Endothelial cell (in vitro differentiated cells): Measurements from ENCODE around the gene PLA2G3. TPM values are rescaled to one million over a fixed set of nuclear protein-coding genes. Genes with fewer than 3 reads are reported as not detected.
A peak's percentile ranks its signal among the peaks of the same experiment; 100 is the strongest.

ENCODE experiments used
- DNase-seq: peaks from one replicate; pipeline ENCODE4 v3.0.0; 2021; ENCODE audit warnings: low spot score
- H3K27ac Mint-ChIP-seq: one replicate; pipeline ENCODE4 v1.8.0; 2021; ENCODE audit warnings: mixed read lengths, inconsistent platforms; ENCODE audit not compliant: unreplicated experiment
- H3K27me3 Mint-ChIP-seq: one replicate; pipeline ENCODE4 v1.8.0; 2021; ENCODE audit warnings: mild to moderate bottlenecking, moderate library complexity, mixed read lengths, inconsistent platforms; ENCODE audit not compliant: unreplicated experiment
- H3K36me3 Mint-ChIP-seq: one replicate; pipeline ENCODE4 v1.8.0; 2021; ENCODE audit warnings: mild to moderate bottlenecking, low read depth, mixed read lengths, inconsistent platforms; ENCODE audit not compliant: unreplicated experiment
- H3K4me1 Mint-ChIP-seq: one replicate; pipeline ENCODE4 v1.8.0; 2021; ENCODE audit warnings: mild to moderate bottlenecking, mixed read lengths, inconsistent platforms; ENCODE audit not compliant: unreplicated experiment
- H3K4me3 Mint-ChIP-seq: one replicate; pipeline ENCODE4 v1.8.0; 2021; ENCODE audit warnings: mild to moderate bottlenecking, mixed read lengths, inconsistent platforms; ENCODE audit not compliant: unreplicated experiment
- H3K9me3 Mint-ChIP-seq: one replicate; pipeline ENCODE4 v1.8.0; 2021; ENCODE audit warnings: mixed read lengths, inconsistent platforms; ENCODE audit not compliant: unreplicated experiment
- CTCF ChIP-seq: fragments of 200-600 bp; sonication (generic); IDR thresholded peaks from one replicate; pipeline ENCODE4 v1.5.0; 2021; ENCODE audit warnings: antibody characterized with exemption; ENCODE audit not compliant: unreplicated experiment
- long read RNA-seq: library from polyadenylated mRNA; unstranded; transcript quantifications from one replicate; pipeline ENCODE4 v2.0.0, GENCODE V29; 2020; ENCODE audit not compliant: unreplicated experiment
- total RNA-seq: library from RNA; stranded (reverse); fragmentation: NEBNext Ultra II Directional; extraction: Animal tissue kit (Norgen Biotek cat#: 25700); gene quantifications from one replicate; pipeline ENCODE4 v1.2.1, GENCODE V29; 2021; ENCODE audit not compliant: unreplicated experiment

Gene PLA2G3, protein sequence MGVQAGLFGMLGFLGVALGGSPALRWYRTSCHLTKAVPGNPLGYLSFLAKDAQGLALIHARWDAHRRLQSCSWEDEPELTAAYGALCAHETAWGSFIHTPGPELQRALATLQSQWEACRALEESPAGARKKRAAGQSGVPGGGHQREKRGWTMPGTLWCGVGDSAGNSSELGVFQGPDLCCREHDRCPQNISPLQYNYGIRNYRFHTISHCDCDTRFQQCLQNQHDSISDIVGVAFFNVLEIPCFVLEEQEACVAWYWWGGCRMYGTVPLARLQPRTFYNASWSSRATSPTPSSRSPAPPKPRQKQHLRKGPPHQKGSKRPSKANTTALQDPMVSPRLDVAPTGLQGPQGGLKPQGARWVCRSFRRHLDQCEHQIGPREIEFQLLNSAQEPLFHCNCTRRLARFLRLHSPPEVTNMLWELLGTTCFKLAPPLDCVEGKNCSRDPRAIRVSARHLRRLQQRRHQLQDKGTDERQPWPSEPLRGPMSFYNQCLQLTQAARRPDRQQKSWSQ
- total RNA-seq = 2.8 TPM
- long read RNA-seq, partial matches to known transcripts = 0 of 3 reads
- long read RNA-seq, other reads (novel, unspliced or antisense) = 0 of 3 reads

GRCh38 chr22:31139866-31140716 lies at the start of gene PLA2G3:
TSS of gene PLA2G3 (minus strand) at chr22:31140508. CDS start at chr22:31140354, 154 bp downstream.
- peak; percentile 65 for DNase-seq
- no peak for TF ChIP-seq CTCF
- peak within 1 kb of the TSS; percentile 65 for H3K4me3 Mint-ChIP-seq
- no peaks in the 10 kb centered on the region for H3K9me3 Mint-ChIP-seq
- H3K27ac Mint-ChIP-seq = no peak within 1 kb of the TSS
- H3K4me1 Mint-ChIP-seq = peaks cover 5% of the 10 kb centered on the region
- peaks cover 9% of the 10 kb centered on the region for H3K27me3 Mint-ChIP-seq
- H3K36me3 Mint-ChIP-seq = peaks cover 8% of the 10 kb centered on the region

GRCh38 chr22:31187627-31188026 lies 47.3 kb upstream of the PLA2G3 start:
- Mint-ChIP-seq H3K9me3 (no peaks in the 10 kb centered on the region), H3K4me3 (no peak overlapping the region), H3K4me1 (no peaks in the 10 kb centered on the region), H3K27ac (no peak overlapping the region), H3K27me3 (no peaks in the 10 kb centered on the region), H3K36me3 (peaks cover 23% of the 10 kb centered on the region)
- TF ChIP-seq CTCF = no peak
- DNase-seq = no peak

DNA sequence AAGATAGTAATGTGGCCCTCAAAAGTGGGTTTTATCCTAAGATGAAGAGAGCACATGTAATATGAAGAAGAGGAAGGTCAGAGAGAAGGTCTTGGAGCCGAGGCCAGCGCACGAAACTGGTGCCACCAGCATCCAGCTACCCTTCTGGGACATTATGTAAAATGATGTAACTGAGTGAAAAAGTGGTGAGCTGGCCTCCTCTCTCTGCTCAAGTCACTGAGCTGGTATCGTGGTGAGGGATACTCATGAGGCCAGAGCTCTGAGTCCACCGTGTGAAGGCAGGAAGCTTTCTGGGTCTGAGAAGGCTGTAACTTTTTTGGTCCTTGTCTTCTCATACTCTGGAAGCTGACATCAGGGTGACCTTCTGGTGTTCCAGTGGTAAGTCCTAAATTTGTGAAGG lies 44.7 kb upstream of the PLA2G3 start:
- TF ChIP-seq CTCF = no peak
- Mint-ChIP-seq H3K4me3 (peak overlapping the region; percentile 22), H3K27ac (no peak overlapping the region)

GRCh38 chr22:31184015-31184414 lies 43.7 kb upstream of the PLA2G3 start:
- Mint-ChIP-seq H3K27ac (no peak overlapping the region), H3K36me3 (peaks cover 28% of the 10 kb centered on the region), H3K9me3 (no peaks in the 10 kb centered on the region), H3K4me1 (no peaks in the 10 kb centered on the region), H3K27me3 (no peaks in the 10 kb centered on the region), H3K4me3 (no peak overlapping the region)
- TF ChIP-seq CTCF = no peak
- DNase-seq = no peak

More for the DNA sequence above, 44.7 kb upstream of the PLA2G3 start:
- Mint-ChIP-seq H3K4me1 (no peaks in the 10 kb centered on the region), H3K36me3 (peaks cover 28% of the 10 kb centered on the region), H3K27me3 (no peaks in the 10 kb centered on the region), H3K9me3 (no peaks in the 10 kb centered on the region)
- no peak for DNase-seq
